GM21515 (cell line): ENCODE data around the gene VDR.
"Not testable (repeated sequence)": the region's sequence is repeated elsewhere in the genome, so short reads cannot be mapped to it uniquely, and the experiment has no call there.

ENCODE experiments used
- ATAC-seq: cut with Tn5 transposase; IDR thresholded peaks from one replicate; pipeline ENCODE4 v1.9.1; 2021; ENCODE audit not compliant: unreplicated experiment

The VDR gene

DNA sequence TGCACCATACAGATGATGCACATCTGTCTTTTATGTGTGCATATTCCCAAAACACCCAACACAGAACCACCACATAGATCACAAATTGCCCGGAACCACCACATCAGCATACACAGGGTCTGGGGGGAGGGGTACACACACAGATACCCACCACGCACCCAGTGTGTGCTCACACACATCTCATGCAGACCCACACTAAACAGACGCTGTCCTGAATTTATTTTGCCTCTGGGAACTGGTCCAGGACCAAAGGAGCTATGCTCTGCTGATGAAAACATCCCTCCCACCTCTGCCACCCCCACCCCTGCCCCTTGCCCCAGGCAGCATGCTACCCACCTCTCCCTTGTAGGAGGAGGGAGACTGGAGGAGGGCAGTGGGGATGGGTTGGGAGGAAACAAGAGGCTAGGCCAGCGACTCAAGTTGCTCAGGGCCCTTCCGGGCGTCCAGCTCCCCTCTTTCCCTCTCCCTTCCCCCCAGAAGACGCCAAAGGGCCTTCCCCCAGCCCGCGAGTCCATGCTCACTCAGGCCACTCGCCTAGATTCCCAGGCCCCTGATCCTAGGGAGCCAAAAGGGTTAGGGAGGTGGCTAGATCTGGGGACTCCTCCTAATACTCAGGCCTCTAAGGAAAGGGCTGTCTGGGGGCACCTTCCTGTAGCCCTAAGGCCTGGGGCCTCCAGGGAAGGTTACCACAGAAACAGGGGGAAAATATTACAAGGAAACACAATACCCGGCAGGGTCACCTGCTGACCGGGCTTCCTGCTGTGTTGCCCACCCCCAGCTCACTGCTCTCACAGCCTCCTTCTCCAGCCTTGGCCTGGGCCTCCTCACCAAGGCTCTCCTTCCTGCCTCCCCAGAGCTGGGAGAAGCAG, 88.2 kb downstream of the VDR start:
- no peak for ATAC-seq

- not testable (repeated sequence) for ATAC-seq
These were observed 89.3 kb downstream of the VDR start for GRCh38 chr12:47815447-47815846.

- no peak for ATAC-seq
These were observed 90.1 kb downstream of the VDR start for GRCh38 chr12:47814539-47815170.

GRCh38 chr12:47813511-47814196, 91.1 kb downstream of the VDR start:
- peak; percentile 42 for ATAC-seq

DNA sequence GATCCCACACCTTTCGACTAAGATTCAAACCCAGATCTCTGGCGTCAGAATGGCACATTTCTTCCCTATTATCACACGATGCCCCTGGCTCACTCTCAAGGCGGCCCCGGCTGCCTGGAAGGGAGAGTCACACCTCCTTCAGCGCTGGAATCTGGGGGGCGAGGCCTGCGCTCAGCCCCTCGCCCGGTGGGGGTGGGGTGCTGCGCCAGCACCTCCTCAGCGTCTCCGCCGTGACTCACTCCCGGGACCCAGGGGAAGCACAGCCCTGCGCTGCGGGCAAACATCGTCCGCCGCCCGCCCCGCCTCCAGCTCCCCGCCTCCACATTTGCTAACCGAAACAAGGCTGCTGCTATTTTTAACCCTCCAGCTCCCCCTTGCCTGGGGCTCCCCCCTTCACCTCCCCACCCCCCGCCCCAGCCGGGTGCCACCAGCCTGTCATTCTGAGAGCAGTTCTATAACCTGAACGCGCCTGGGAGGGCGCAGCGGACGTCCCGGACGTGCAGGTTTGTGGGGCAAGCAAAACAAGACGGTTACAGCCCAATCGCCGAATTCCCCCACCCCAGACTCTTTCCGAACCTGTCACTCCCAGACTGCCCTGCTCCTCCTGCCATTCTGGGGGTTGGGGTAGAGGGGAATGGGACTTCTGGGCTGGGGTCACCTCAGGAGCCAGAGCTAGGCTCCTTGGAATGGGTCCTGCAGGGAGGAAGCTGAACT, 91.8 kb downstream of the VDR start:
- ATAC-seq, result peak; percentile 58

DNA sequence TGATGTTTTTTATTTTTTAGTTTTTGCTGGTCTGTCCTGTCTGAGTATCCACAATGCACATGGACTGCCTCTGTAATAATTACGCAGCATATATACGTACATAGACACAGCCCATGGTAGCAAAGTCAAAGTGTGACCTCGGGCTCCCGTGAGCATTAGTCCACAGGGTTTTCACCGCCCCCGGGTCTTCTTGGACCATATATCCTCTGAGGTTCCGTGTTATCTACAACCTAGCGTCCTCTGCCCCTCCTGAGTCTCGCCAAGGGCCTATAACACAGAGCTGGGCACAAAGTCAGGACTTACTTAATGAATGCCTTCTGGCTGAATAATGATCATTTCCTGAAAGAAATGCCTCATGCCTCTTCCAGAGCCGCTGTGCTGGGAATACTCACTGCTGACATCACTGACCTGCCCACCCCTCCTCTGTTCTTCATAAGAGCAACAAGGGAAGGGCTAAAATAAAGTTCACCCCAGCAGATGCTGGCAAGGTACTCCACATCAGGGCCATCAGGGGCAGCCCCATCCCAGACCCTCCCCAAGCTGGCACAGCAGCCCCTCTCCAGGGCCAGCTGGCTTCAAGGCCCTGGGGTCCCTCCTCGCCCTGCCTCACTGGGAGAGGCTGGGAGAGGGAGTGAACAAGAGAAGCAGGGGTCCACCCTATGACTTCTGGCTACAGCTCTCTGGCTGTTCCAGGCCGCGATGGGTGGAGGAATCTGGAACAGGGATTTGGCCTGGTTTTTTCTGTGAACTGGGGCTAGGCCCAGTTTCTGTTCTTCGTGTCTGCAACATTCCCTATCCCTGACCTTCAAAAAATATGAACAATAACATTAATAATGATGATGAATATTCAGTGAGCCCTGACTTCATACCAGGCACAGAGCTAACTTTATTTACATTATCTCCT, 93.0 kb downstream of the VDR start:
- no peak for ATAC-seq

GRCh38 chr12:47811072-47811396, 93.8 kb downstream of the VDR start:
- ATAC-seq, result no peak

GRCh38 chr12:47809518-47809917, 95.3 kb downstream of the VDR start:
- not testable (repeated sequence) for ATAC-seq

DNA sequence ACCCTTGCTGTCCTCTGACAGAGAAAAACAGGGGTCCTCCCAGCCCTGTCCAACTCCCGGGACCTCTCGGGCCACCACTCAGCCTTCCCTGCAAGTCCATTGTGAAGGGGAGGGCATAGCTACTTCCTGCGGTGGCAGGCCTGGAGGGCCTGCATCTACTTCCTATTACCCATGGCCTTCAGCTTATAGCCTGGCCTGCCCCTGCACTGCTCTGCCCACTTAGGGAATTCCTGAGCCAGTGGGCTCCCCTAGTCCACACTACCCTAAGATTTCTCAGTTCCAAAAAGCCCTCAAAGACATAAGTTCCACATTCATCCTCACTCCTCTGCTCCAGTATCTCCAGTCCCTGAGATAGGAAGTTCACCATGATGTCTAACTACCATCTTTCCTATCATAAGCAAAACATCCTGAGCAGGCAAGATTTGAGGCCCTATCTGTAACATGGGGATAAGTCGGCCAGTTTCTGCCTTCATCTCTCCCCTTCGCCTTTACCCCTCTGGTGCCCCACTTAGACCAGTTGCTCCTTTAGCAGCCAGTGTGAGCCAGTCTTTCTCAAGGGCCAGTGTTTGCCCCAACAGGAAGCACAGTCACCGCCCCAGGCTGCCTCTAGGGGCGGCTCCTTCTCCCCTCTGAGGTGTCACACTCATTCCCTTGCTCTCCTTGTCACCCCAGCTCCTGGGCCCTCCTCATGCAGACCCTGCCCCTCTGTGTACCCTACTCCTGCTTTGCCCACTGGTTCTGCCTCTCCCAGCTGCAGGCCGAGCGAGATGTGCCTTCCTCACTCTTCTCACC, 96.0 kb downstream of the VDR start:
- no peak for ATAC-seq

- no peak for ATAC-seq
These were observed 96.7 kb downstream of the VDR start for GRCh38 chr12:47808050-47808449.

GRCh38 chr12:47807338-47807737, 97.5 kb downstream of the VDR start:
- ATAC-seq, result no peak

GRCh38 chr12:47805417-47805816, 99.4 kb downstream of the VDR start:
- ATAC-seq, result no peak

- ATAC-seq, result no peak
These were observed 100.6 kb downstream of the VDR start for GRCh38 chr12:47804171-47804570.

DNA sequence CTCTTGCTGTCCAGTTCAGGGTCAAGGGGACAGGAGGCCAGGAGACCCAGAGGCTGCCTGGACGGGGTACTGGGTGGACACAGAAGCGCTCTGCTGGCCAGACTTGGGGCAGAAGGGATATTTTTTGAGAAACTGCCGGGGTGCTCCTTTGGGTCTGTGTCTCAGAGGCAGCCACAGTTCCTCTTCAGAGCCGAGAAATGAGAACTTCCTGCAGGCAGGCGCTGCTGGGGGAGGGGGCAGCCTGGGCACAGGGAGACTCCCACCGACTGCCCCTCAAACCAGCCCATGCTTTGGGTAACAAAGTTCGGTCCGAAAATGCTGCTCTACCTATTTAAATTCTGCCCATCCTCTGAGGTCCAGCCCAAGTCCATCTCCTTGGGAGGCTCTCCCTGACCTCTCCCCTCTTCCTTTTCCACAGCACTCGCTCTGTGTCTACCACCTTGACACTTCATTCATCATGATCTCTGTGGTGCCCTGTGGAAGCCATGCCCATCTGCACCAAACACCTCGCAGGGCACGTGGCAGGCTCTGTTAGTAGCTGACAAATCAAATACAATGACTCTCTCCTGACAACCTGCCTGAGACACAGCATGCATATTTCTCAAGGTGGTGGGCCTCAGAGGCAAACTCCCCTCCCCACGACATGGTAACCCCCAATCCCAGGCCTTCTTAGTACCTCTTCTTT, 101.5 kb downstream of the VDR start:
- no peak for ATAC-seq

- ATAC-seq, result no peak
These were observed 102.5 kb downstream of the VDR start for GRCh38 chr12:47802312-47802711.

DNA sequence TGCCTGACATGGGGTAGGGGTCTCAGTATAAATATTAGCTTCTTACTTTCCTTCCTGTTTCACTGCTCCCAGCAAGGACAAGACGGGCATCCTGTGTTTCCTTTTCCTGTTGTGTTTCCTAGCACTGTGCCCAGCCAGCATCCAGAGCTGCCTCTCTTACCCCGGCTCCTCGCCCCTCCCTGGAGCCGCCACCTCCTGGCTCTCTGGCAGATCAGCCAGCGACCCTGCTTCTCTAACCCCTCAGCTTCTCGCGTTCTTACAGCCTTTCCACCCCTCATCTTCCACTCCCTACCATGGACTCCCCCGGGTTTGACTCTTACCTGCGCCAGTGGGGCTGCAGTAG, 102.9 kb downstream of the VDR start:
- ATAC-seq, result no peak

- ATAC-seq, result no peak
These were observed 103.5 kb downstream of the VDR start for GRCh38 chr12:47801170-47801903.

- no peak for ATAC-seq
These were observed 104.2 kb downstream of the VDR start for GRCh38 chr12:47800582-47800981.
